SH-SY5Y (cell line): Measurements from ENCODE around the gene ATP5PO.

Experiments used
- GATA2 ChIP-seq: IDR thresholded peaks from 2 replicates; pipeline ENCODE4 v1.6.1; 2011; ENCODE audit warnings: mild to moderate bottlenecking, low read depth, low read length
- GATA3 ChIP-seq: IDR thresholded peaks from 2 replicates; pipeline ENCODE4 v1.6.1; 2011; ENCODE audit warnings: low read depth, mild to moderate bottlenecking, low read length, moderate library complexity

DNA sequence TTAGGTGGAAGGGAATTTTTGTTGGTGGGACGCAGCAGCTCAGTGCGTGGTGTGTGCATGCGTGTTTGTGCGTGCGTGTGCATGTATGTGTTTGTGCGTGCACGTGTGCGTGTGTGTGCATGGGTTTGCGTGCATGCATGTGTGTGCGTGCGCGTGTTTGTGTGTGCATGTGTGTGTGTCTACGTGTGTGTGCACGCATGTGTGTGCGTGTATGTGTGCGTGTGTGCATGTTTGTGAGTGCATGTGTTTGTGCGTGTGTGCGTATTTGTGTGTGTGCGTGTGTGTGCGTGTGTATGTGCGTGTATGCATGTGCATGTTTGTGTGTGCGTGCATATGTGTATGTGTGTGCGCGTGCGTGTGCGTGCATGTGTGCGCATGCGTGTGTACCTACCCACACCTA lies 20.2 kb downstream of the ATP5PO start:
- no peak for TF ChIP-seq GATA2
- no peak for TF ChIP-seq GATA3
